GM18861 (cell line): Measurements from ENCODE around the gene POLR1B.
"Not testable (repeated sequence)": the region's sequence is repeated elsewhere in the genome, so short reads cannot be mapped to it uniquely, and the experiment has no call there.

Experiments used
- ATAC-seq: cut with Tn5 transposase; IDR thresholded peaks from one replicate; pipeline ENCODE4 v1.9.1; 2021; ENCODE audit not compliant: unreplicated experiment

Gene POLR1B

GRCh38 chr2:112597537-112598322 is 55.5 kb downstream of the POLR1B start:
- no peak for ATAC-seq

GRCh38 chr2:112600634-112601033 is 58.4 kb downstream of the POLR1B start:
- ATAC-seq, result no peak

GRCh38 chr2:112601754-112602153 is 59.5 kb downstream of the POLR1B start:
- no peak for ATAC-seq

- no peak for ATAC-seq
These were observed 60.7 kb downstream of the POLR1B start for GRCh38 chr2:112602917-112603316.

- ATAC-seq, result no peak
These were observed 61.5 kb downstream of the POLR1B start for GRCh38 chr2:112603731-112604130.

GRCh38 chr2:112604952-112605351 is 62.7 kb downstream of the POLR1B start:
- no peak for ATAC-seq

GRCh38 chr2:112605926-112606325 is 63.7 kb downstream of the POLR1B start:
- no peak for ATAC-seq

- no peak for ATAC-seq
These were observed 64.3 kb downstream of the POLR1B start for GRCh38 chr2:112606547-112606946.

- ATAC-seq, result no peak
These were observed 65.6 kb downstream of the POLR1B start for GRCh38 chr2:112607680-112608438.

- not testable (repeated sequence) for ATAC-seq
These were observed 67.1 kb downstream of the POLR1B start for GRCh38 chr2:112609320-112609719.

GRCh38 chr2:112612283-112612682 is 70.0 kb downstream of the POLR1B start:
- ATAC-seq, result not testable (repeated sequence)

GRCh38 chr2:112614201-112614840 is 72.1 kb downstream of the POLR1B start:
- no peak for ATAC-seq

- no peak for ATAC-seq
These were observed 72.8 kb downstream of the POLR1B start for GRCh38 chr2:112615051-112615450.

GRCh38 chr2:112615798-112616197 is 73.5 kb downstream of the POLR1B start:
- not testable (repeated sequence) for ATAC-seq

GRCh38 chr2:112618383-112618782 is 76.1 kb downstream of the POLR1B start:
- ATAC-seq, result no peak

- no peak for ATAC-seq
These were observed 79.7 kb downstream of the POLR1B start for GRCh38 chr2:112621790-112622527.

- ATAC-seq, result no peak
These were observed 80.2 kb downstream of the POLR1B start for GRCh38 chr2:112622528-112622849.

GRCh38 chr2:112623913-112624777 is 81.9 kb downstream of the POLR1B start:
- ATAC-seq, result no peak

- ATAC-seq, result no peak
These were observed 83.3 kb downstream of the POLR1B start for GRCh38 chr2:112625474-112626114.

GRCh38 chr2:112626604-112627059 is 84.4 kb downstream of the POLR1B start:
- ATAC-seq, result no peak
